Vein endothelial cell (primary cell): ENCODE measurements around the gene VANGL2. TPM values are rescaled to one million over a fixed set of nuclear protein-coding genes. Genes with fewer than 3 reads are reported as not detected.

Source experiments
- small RNA-seq: library from RNA; depleted of rRNA; stranded (forward); fragments of <200 nt; gene quantifications from one replicate; pipeline ENCODE3, GENCODE V24; 2012
- total RNA-seq: library from RNA; depleted of rRNA; stranded (reverse); fragments of >200 nt; gene quantifications from 2 replicates; pipeline ENCODE4 v1.2.3, GENCODE V29; 2012

Gene VANGL2
- not detected in 2 replicates for total RNA-seq

DNA sequence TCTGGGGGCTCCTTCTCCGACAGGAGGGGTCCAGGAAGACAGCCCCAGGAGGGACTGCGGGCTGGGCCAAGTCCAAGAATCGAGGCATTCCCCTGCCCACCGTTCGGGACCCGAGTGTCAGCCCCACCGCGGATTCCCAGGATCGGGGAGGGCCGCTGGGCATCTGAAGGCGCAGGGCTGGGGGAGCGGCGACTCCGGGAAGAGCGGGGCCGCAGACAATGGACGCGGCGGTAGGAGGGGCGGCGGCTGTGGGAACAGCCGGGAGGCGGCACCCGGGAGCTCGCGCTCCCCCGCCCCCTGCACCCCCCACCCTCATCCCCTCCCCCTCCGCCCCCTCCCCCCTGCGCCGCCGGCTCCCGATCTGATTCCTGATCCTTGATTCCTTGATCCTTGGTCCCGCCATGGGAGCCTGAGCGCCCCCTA, at the start of gene VANGL2:
Gene VANGL2, plus strand, starts transcription at position 342 of the 423 bp plus-strand sequence. CDS start 15,274 bp downstream, outside the sequence.

GRCh38 chr1:160366731-160367515, 33.4 kb upstream of the VANGL2 start, which contains the start of gene NHLH1:
Gene NHLH1 (plus strand): TSS chr1:160367071. CDS start chr1:160370732, 3,661 bp downstream.

Small RNA genes lying within 50 kb of the gene (small RNA-seq; reads per million reads assigned to genes)
- gene RNU4-42P: not detected

Other genes with a start within 250 kb of the VANGL2 start
- not detected in 2 replicates for gene ATP1A4, start 249.0 kb upstream of the VANGL2 start, total RNA-seq
- gene CASQ1, start 210.0 kb upstream of the VANGL2 start, total RNA-seq: not detected in 2 replicates
- gene PEA15, start 195.2 kb upstream of the VANGL2 start, total RNA-seq: 198 and 211 TPM in 2 replicates
- 93.4 and 105 TPM in 2 replicates for gene DCAF8, start 138.0 kb upstream of the VANGL2 start, total RNA-seq
- 36.9 and 37.9 TPM in 2 replicates for gene PEX19, start 115.4 kb upstream of the VANGL2 start, total RNA-seq
- 213 and 223 TPM in 2 replicates for gene COPA, start 57.3 kb upstream of the VANGL2 start, total RNA-seq
- 112 and 163 TPM in 2 replicates for gene NCSTN, start 57.2 kb upstream of the VANGL2 start, total RNA-seq
- gene NHLH1, start 33.5 kb upstream of the VANGL2 start, total RNA-seq: 0.19 and 0.33 TPM in 2 replicates
- not detected in 2 replicates for gene SLAMF6, start 122.7 kb downstream of the VANGL2 start, total RNA-seq
- gene CD84, start 178.9 kb downstream of the VANGL2 start, total RNA-seq: not detected in 2 replicates
- gene SLAMF1, start 246.5 kb downstream of the VANGL2 start, total RNA-seq: not detected in 2 replicates